Brain microvascular endothelial cell (primary cell): Measurements from ENCODE around the gene TACC2.
A peak's percentile ranks its signal among the peaks of the same experiment; 100 is the strongest.

ENCODE experiments used
- DNase-seq: peaks from one replicate; pipeline ENCODE4 v3.0.0-alpha.2; 2020
- H3K27ac ChIP-seq: fragments of 250-450 bp; sonication (Bioruptor Pico); 2 replicates; pipeline ENCODE4 v1.5.1; 2020; ENCODE audit warnings: mild to moderate bottlenecking, moderate library complexity
- H3K27me3 ChIP-seq: fragments of 250-450 bp; sonication (Bioruptor Pico); replicated peaks from 2 replicates; pipeline ENCODE4 v1.5.1; 2020; ENCODE audit warnings: mild to moderate bottlenecking
- H3K36me3 ChIP-seq: fragments of 250-450 bp; sonication (Bioruptor Pico); replicated peaks from 2 replicates; pipeline ENCODE4 v1.5.1; 2020; ENCODE audit warnings: mild to moderate bottlenecking
- H3K4me3 ChIP-seq: 2 replicates; pipeline ENCODE4 v1.5.1; 2011; ENCODE audit warnings: low read depth, mild to moderate bottlenecking, control low read depth, low read length, moderate library complexity
- in situ Hi-C: cut with HindIII; loops from 2 replicates; pipeline ENCODE4 v1.10.0; 2017; ENCODE audit warnings: low sequenced_read_pairs, low pct_ligation_motif_present
- TF ChIP-seq, protein P1 (sequence below): IDR thresholded peaks from 2 replicates; pipeline ENCODE4 v1.5.1; 2011; ENCODE audit warnings: low read depth, mild to moderate bottlenecking, moderate library complexity, low read length, control low read depth, inconsistent platforms; ENCODE audit errors: missing control alignments

The TACC2 gene

GRCh38 chr10:122140461-122140902 lies 151.5 kb downstream of the TACC2 start:
- Histone ChIP-seq H3K36me3 (no peaks in the 10 kb centered on the region), H3K27me3 (no peaks in the 10 kb centered on the region), H3K27ac (peak overlapping the region; percentile 75), H3K4me3 (no peak overlapping the region)
- peak; percentile 48 for DNase-seq
- TF ChIP-seq, protein P1, sequence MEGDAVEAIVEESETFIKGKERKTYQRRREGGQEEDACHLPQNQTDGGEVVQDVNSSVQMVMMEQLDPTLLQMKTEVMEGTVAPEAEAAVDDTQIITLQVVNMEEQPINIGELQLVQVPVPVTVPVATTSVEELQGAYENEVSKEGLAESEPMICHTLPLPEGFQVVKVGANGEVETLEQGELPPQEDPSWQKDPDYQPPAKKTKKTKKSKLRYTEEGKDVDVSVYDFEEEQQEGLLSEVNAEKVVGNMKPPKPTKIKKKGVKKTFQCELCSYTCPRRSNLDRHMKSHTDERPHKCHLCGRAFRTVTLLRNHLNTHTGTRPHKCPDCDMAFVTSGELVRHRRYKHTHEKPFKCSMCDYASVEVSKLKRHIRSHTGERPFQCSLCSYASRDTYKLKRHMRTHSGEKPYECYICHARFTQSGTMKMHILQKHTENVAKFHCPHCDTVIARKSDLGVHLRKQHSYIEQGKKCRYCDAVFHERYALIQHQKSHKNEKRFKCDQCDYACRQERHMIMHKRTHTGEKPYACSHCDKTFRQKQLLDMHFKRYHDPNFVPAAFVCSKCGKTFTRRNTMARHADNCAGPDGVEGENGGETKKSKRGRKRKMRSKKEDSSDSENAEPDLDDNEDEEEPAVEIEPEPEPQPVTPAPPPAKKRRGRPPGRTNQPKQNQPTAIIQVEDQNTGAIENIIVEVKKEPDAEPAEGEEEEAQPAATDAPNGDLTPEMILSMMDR = no peak
- in situ Hi-C loops = no loop called here

GRCh38 chr10:122140941-122141623 lies 152.1 kb downstream of the TACC2 start:
- no peaks in the 10 kb centered on the region for H3K36me3 ChIP-seq
- DNase-seq = peak; percentile 93
- in situ Hi-C loops = no loop called here
- no peaks in the 10 kb centered on the region for H3K27me3 ChIP-seq
- no peak overlapping the region for H3K4me3 ChIP-seq
- H3K27ac ChIP-seq = peak overlapping the region; percentile 75
- TF ChIP-seq, protein P1 = peak; percentile 10

DNA sequence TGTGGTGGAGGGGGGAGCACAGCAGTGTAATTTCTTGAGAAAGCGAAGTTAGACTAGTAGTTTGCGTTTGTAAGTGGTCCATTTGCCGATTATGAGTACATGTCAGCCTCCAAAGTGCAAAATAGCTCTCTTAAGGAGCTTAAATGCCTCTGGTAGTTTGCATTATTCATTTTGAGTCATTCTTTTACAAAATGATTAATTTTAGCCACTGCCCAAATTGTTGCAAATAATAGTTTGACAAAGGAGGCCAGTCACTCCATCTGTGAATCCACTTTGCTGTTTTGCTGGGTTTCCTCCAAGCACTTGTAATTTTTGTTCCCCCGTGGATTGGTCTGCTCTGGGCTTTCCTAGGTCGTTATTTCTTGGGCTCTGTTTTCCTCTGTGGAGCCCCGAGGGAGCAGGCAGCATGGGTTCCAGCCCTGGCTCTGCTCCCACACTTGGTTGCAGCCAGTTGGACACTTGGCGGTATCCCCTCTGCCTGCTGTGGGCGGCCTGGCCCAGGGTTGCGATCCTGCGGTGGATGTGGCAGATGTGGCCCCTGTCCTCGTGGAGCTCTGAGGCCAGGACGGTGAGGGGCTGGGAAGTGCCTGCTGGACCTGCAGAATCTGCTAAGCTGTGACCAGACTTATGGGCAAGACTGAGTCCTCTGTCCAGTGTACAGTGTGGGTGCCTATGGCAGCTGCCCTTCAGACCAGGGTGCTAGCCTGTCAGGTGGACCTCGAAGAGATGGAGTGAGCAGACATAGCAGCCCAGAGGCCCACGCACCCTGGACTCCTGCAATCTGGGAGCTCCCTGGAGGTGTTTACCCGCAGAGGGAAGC lies 153.1 kb downstream of the TACC2 start:
- no peak overlapping the region for H3K4me3 ChIP-seq
- peak overlapping the region; percentile 75 for H3K27ac ChIP-seq
- H3K27me3 ChIP-seq = no peaks in the 10 kb centered on the region
- no peak for DNase-seq
- in situ Hi-C loops = no loop called here
- TF ChIP-seq, protein P1 = no peak
- H3K36me3 ChIP-seq = no peaks in the 10 kb centered on the region

DNA sequence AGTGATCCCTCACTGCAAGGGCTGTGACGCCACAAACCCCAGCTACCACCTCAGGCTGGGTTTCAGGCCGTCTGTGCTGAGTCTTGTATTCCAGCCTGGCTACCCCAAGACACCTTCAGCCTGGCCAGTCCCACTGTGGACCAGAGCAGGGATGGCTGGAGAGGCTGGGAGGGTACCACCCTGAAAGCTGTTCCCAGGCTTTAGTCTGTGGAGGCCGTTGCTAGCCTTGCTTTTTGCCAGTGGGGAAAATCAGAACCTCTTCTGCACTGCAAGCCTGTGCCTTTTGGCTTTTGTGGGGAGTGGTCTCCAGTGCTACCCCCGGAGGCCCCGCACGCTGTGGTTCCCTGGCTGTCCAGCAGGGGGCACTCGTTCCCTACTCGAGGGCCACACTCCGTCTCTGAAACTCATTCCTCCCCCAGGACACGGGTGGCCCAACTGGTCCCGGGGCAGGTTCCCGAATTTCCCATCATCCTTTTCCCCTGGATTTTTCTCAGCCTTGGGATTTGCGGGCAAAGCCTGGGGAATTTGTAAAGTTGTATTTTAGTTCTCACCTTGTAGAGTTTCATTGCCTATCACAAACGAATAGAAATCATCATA lies 153.8 kb downstream of the TACC2 start:
- H3K4me3 ChIP-seq = no peak overlapping the region
- in situ Hi-C loops = no loop called here
- peak overlapping the region; percentile 12 for H3K27ac ChIP-seq
- H3K27me3 ChIP-seq = no peaks in the 10 kb centered on the region
- TF ChIP-seq, protein P1 = peak; percentile 98
- no peak for DNase-seq
- H3K36me3 ChIP-seq = no peaks in the 10 kb centered on the region

DNA sequence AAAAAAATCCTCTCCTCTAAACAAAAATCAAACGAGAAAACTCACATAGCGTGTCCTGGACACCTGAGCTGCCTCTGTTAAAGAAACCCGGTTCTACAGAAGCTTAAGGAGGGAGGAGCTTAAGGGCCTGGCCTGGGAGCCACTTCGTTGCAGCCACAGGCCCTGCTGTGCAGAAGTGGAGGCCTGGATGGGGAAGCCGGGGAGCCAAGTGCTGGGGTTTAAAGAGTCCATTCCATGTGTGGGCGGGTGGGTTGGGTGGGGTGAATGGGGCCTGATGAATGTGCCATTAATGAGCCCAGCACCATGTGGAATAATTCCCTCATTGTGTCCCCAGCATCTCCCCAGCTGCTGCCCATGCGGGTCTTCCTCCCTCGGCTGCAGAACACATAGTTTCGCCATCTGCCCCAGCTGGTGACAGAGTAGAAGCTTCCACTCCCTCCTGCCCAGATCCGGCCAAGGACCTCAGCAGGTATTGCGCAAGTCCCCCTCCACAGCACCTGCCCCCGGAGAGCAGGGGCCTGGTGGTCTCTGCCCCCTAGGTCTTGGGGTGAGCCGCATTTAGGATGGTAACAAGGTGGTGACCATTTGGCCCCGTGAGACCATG lies 154.4 kb downstream of the TACC2 start:
- H3K27ac ChIP-seq = no peak overlapping the region
- TF ChIP-seq, protein P1 = no peak
- no peak overlapping the region for H3K4me3 ChIP-seq
- no peaks in the 10 kb centered on the region for H3K36me3 ChIP-seq
- H3K27me3 ChIP-seq = no peaks in the 10 kb centered on the region
- no peak for DNase-seq
- in situ Hi-C loops = no loop called here
